ENCODE results near the gene CSNK1A1L.
A peak's percentile ranks its signal among the peaks of the same experiment; 100 is the strongest.

The CSNK1A1L gene

GRCh38 chr13:37131092-37131491, 25.6 kb upstream of the CSNK1A1L start:
- no peak for TF ChIP-seq CTCF (IDR thresholded peaks at IDR 0.05; ENCODE audit: low read length, missing control alignments)
- no peak for DNase-seq (ENCODE audit: low read depth)
- H3K4me3 ChIP-seq (replicated peaks; ENCODE audit: low read depth, low read length), result no peak overlapping the region

- no peak overlapping the region for H3K4me3 ChIP-seq (replicated peaks; ENCODE audit: low read depth, low read length)
- no peak for TF ChIP-seq CTCF (IDR thresholded peaks at IDR 0.05; ENCODE audit: low read length, missing control alignments)
- DNase-seq (ENCODE audit: low read depth), result no peak
Measured at GRCh38 chr13:37129866-37130265, 24.4 kb upstream of the CSNK1A1L start.

DNA sequence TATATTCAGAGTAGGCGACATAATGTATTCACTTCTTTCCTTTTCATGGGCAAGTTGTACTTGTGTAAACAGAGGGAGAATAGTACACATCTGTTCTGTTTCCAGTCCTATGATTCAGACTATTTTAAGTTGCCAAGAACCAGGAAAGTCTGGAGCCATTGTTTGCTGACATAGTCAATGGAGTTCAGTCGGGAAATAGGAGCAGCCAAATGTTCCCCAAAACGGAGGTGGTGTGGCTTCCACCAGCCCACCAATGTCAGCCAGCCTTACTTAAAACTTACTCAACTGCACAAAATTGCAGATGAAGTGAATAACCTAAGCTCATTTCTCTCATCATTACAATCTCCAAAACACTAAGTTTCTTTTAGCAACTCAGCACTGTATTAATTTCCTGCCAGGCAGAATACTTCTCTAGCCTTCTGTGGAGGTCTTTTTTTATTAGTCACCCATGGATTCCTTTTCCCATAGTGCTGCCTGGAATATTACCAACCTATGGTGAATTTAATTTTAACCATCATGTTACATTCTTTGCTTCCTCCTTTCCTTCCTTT, 22.3 kb upstream of the CSNK1A1L start:
- no peak for TF ChIP-seq CTCF (IDR thresholded peaks at IDR 0.05; ENCODE audit: low read length, missing control alignments)
- no peak overlapping the region for H3K4me3 ChIP-seq (replicated peaks; ENCODE audit: low read depth, low read length)
- peak; percentile 96 for DNase-seq (ENCODE audit: low read depth)

DNA sequence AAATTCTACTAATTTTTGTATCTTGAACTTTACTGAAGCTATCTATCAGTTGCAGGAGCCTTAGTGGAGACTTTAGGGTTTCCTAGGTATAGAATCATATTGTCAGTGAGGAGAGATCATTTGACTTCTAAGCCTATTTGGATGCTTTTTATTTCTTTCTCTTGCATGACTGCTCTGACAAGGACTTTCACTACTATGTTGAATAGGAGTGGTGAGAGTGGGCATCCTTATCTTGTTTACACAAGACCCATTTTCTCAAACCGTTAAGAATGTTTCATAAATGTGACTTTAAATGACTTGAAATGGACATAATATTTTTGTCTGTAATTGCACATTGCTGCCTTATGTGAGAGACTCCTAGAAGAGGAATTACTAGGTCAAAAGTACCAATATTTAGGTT, 17.9 kb upstream of the CSNK1A1L start:
- DNase-seq (ENCODE audit: low read depth), result no peak
- no peak for TF ChIP-seq CTCF (IDR thresholded peaks at IDR 0.05; ENCODE audit: low read length, missing control alignments)
- H3K4me3 ChIP-seq (replicated peaks; ENCODE audit: low read depth, low read length), result no peak overlapping the region

GRCh38 chr13:37118016-37118415, 12.6 kb upstream of the CSNK1A1L start:
- TF ChIP-seq CTCF (IDR thresholded peaks at IDR 0.05; ENCODE audit: low read length, missing control alignments), result no peak
- no peak overlapping the region for H3K4me3 ChIP-seq (replicated peaks; ENCODE audit: low read depth, low read length)
- no peak for DNase-seq (ENCODE audit: low read depth)

DNA sequence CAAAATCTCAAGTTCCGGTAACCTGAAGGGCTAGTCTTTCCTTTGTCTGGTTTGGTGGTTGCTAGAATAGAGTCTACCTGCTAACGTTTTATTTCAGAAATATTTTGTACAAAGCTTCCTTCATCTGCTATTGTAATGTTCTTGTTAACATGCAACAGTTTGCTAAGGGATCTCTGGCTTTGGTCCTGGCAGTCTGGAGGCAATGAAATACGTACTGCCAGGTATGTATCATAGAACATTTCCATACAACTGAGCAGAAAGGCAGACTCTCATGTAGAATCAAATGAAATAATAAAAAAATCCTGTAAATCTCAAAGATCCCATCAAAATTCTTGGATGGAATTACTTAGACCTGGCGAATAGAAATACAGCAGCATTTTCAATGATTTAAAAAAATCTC, 8.8 kb upstream of the CSNK1A1L start:
- no peak overlapping the region for H3K4me3 ChIP-seq (replicated peaks; ENCODE audit: low read depth, low read length)
- no peak for TF ChIP-seq CTCF (IDR thresholded peaks at IDR 0.05; ENCODE audit: low read length, missing control alignments)
- DNase-seq (ENCODE audit: low read depth), result no peak

GRCh38 chr13:37113534-37113933, 8.1 kb upstream of the CSNK1A1L start:
- no peak for TF ChIP-seq CTCF (IDR thresholded peaks at IDR 0.05; ENCODE audit: low read length, missing control alignments)
- H3K4me3 ChIP-seq (replicated peaks; ENCODE audit: low read depth, low read length), result no peak overlapping the region
- DNase-seq (ENCODE audit: low read depth), result no peak

Data from fibroblast of pulmonary artery (primary cell).